ENCODE results near the gene DCDC1.

GRCh38 chr11:31340903-31341572 is 28.5 kb downstream of the DCDC1 start:
- TF ChIP-seq CTCF (IDR thresholded peaks at IDR 0.05): peak; percentile 66
- no peak for TF ChIP-seq POLR2AphosphoS5 (IDR thresholded peaks at IDR 0.05; ENCODE audit: low read depth, low read length)
- TF ChIP-seq REST (IDR thresholded peaks at IDR 0.05; ENCODE audit: insufficient read depth in 1 of 2, low read depth in 2 of 2, low read length in 1 of 2): no peak
- TF ChIP-seq TCF7L2 (IDR thresholded peaks at IDR 0.05; ENCODE audit: low read depth, low read length): no peak

Data from Panc1 (cell line).